GM19324 (cell line): ENCODE results near the gene WSB1.
"Not testable (repeated sequence)": the region's sequence is repeated elsewhere in the genome, so short reads cannot be mapped to it uniquely, and the experiment has no call there.

ENCODE experiments used
- ATAC-seq: cut with Tn5 transposase; IDR thresholded peaks from one replicate; pipeline ENCODE4 v1.9.1; 2021; ENCODE audit warnings: mild to moderate bottlenecking, moderate library complexity; ENCODE audit not compliant: unreplicated experiment, low FRiP score

The WSB1 gene

GRCh38 chr17:27293898-27294688 is at the start of gene WSB1:
WSB1 (plus strand) TSS chr17:27294114; CDS start chr17:27294396, 282 bp downstream.
- ATAC-seq = peak; percentile 89

GRCh38 chr17:27244491-27245223 is 49.3 kb upstream of the WSB1 start:
- ATAC-seq = no peak

- peak; percentile 81 for ATAC-seq
Measured at GRCh38 chr17:27245230-27245696, 48.7 kb upstream of the WSB1 start.

GRCh38 chr17:27246537-27246936 is 47.4 kb upstream of the WSB1 start:
- ATAC-seq = no peak

GRCh38 chr17:27247071-27247957 is 46.6 kb upstream of the WSB1 start:
- no peak for ATAC-seq

GRCh38 chr17:27247958-27248342 is 46.0 kb upstream of the WSB1 start:
- ATAC-seq = no peak

GRCh38 chr17:27250791-27251190 is 43.1 kb upstream of the WSB1 start:
- ATAC-seq = not testable (repeated sequence)

GRCh38 chr17:27254802-27255201 is 39.1 kb upstream of the WSB1 start:
- ATAC-seq = not testable (repeated sequence)

GRCh38 chr17:27256225-27257030 is 37.5 kb upstream of the WSB1 start:
- no peak for ATAC-seq

GRCh38 chr17:27257031-27257357 is 36.9 kb upstream of the WSB1 start:
- ATAC-seq = no peak

- no peak for ATAC-seq
Measured at GRCh38 chr17:27259356-27259755, 34.6 kb upstream of the WSB1 start.

GRCh38 chr17:27263386-27263785 is 30.5 kb upstream of the WSB1 start:
- no peak for ATAC-seq

- ATAC-seq = no peak
Measured at GRCh38 chr17:27264068-27264812, 29.7 kb upstream of the WSB1 start.

- no peak for ATAC-seq
Measured at GRCh38 chr17:27265333-27265732, 28.6 kb upstream of the WSB1 start.

- ATAC-seq = no peak
Measured at GRCh38 chr17:27266228-27266627, 27.7 kb upstream of the WSB1 start.

GRCh38 chr17:27268394-27269085 is 25.4 kb upstream of the WSB1 start:
- ATAC-seq = no peak

- no peak for ATAC-seq
Measured at GRCh38 chr17:27269201-27269600, 24.7 kb upstream of the WSB1 start.

- ATAC-seq = no peak
Measured at GRCh38 chr17:27269974-27270373, 23.9 kb upstream of the WSB1 start.

- no peak for ATAC-seq
Measured at GRCh38 chr17:27276653-27277156, 17.2 kb upstream of the WSB1 start.
